ENCODE results near the gene GK2. TPM values are rescaled to one million over a fixed set of nuclear protein-coding genes. Genes with fewer than 3 reads are reported as not detected.

GK2 gene
- polyA plus RNA-seq, 1 donor from 2014 or later = not detected

DNA sequence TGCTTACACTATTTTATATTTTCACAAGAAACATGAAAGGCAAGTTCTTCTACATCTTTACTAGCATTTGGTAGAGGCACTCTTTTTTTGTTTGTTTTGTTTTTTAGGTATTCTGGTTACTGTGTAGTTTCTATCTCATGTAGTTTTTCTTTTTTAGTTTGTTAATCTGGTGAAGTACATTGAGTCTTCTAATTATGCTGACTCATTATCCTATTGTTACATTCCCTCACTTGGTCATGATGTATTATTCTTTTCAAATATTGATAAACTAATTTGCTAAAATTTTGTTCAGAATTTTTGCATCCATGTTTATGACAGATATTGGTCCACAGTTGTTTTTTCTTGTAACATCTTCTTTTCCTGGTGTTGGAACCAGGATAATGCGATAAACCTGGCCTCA, 4.7 kb downstream of the GK2 start:
- TF ChIP-seq MXI1 (conservative IDR thresholded peaks at IDR 0.05; ENCODE audit: poor library complexity, severe bottlenecking) (no peak), POLR2AphosphoS5 (IDR thresholded peaks at IDR 0.05) (no peak), EZH2 (IDR thresholded peaks at IDR 0.05; ENCODE audit: borderline replicate concordance, insufficient read depth, low read length, poor library complexity, severe bottlenecking) (no peak), RAD21 (conservative IDR thresholded peaks at IDR 0.05) (no peak), SMC3 (conservative IDR thresholded peaks at IDR 0.05; ENCODE audit: poor library complexity) (no peak), TAF1 (IDR thresholded peaks at IDR 0.05; ENCODE audit: low read depth) (no peak), EP300 (conservative IDR thresholded peaks at IDR 0.05; ENCODE audit: poor library complexity, severe bottlenecking) (no peak)
- TF ChIP-seq, protein P1, sequence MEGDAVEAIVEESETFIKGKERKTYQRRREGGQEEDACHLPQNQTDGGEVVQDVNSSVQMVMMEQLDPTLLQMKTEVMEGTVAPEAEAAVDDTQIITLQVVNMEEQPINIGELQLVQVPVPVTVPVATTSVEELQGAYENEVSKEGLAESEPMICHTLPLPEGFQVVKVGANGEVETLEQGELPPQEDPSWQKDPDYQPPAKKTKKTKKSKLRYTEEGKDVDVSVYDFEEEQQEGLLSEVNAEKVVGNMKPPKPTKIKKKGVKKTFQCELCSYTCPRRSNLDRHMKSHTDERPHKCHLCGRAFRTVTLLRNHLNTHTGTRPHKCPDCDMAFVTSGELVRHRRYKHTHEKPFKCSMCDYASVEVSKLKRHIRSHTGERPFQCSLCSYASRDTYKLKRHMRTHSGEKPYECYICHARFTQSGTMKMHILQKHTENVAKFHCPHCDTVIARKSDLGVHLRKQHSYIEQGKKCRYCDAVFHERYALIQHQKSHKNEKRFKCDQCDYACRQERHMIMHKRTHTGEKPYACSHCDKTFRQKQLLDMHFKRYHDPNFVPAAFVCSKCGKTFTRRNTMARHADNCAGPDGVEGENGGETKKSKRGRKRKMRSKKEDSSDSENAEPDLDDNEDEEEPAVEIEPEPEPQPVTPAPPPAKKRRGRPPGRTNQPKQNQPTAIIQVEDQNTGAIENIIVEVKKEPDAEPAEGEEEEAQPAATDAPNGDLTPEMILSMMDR (IDR thresholded peaks at IDR 0.05; ENCODE audit: poor library complexity, severe bottlenecking) = no peak
- TF ChIP-seq, protein P2, sequence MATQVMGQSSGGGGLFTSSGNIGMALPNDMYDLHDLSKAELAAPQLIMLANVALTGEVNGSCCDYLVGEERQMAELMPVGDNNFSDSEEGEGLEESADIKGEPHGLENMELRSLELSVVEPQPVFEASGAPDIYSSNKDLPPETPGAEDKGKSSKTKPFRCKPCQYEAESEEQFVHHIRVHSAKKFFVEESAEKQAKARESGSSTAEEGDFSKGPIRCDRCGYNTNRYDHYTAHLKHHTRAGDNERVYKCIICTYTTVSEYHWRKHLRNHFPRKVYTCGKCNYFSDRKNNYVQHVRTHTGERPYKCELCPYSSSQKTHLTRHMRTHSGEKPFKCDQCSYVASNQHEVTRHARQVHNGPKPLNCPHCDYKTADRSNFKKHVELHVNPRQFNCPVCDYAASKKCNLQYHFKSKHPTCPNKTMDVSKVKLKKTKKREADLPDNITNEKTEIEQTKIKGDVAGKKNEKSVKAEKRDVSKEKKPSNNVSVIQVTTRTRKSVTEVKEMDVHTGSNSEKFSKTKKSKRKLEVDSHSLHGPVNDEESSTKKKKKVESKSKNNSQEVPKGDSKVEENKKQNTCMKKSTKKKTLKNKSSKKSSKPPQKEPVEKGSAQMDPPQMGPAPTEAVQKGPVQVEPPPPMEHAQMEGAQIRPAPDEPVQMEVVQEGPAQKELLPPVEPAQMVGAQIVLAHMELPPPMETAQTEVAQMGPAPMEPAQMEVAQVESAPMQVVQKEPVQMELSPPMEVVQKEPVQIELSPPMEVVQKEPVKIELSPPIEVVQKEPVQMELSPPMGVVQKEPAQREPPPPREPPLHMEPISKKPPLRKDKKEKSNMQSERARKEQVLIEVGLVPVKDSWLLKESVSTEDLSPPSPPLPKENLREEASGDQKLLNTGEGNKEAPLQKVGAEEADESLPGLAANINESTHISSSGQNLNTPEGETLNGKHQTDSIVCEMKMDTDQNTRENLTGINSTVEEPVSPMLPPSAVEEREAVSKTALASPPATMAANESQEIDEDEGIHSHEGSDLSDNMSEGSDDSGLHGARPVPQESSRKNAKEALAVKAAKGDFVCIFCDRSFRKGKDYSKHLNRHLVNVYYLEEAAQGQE (IDR thresholded peaks at IDR 0.05; ENCODE audit: borderline replicate concordance) = no peak
- no peak overlapping the region for H3K9ac ChIP-seq (ENCODE audit: low read length)
- H3K79me2 ChIP-seq (replicated peaks; ENCODE audit: insufficient read depth, low read length) = no peaks in the 10 kb centered on the region
- no peaks in the 10 kb centered on the region for H3K27me3 ChIP-seq (ENCODE audit: insufficient read depth, low read depth, low read length)
- no peaks in the 10 kb centered on the region for H3K9me2 ChIP-seq (ENCODE audit: insufficient read depth, low read length)
- H3K4me2 ChIP-seq (ENCODE audit: low read length) = no peak overlapping the region
- no peaks in the 10 kb centered on the region for H3K9me3 ChIP-seq (ENCODE audit: low read length)
- H2AFZ ChIP-seq (ENCODE audit: low read depth, low read length) = no peak overlapping the region
- H4K20me1 ChIP-seq (ENCODE audit: insufficient read depth) = no peaks in the 10 kb centered on the region
- peaks cover 2% of the 10 kb centered on the region for H3F3A ChIP-seq (ENCODE audit: insufficient read depth, low read length, poor library complexity, severe bottlenecking)
- no peak overlapping the region for H3K4me3 ChIP-seq (ENCODE audit: low read length)
- no peak overlapping the region for H3K27ac ChIP-seq (ENCODE audit: low read length)
- H3K36me3 ChIP-seq (ENCODE audit: insufficient read depth, low read length) = no peaks in the 10 kb centered on the region

DNA sequence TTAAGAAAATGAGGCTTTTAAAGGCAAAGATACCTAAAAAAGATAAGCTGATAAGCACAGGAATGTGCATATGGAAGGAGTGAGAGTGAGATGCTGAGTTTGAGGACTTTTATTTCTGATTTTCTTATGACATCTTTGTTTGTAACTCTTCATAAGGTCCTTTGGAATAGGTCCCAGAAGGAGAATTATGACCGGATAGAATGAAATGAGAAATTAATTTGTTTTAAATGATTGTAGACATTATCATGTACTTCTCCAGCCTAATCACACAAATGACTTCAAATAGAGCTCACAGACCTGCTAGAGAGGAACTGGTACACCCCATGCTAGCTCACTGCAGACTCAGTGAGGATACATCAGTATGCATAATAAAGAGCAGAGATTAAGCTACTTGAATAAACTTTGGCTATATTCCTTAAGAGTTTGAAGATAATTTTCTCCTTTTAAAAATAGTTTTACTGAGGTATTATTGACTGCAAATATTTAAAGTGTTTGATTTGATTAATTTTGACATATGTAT, 5.6 kb downstream of the GK2 start:
- Histone ChIP-seq H3K4me3 (ENCODE audit: low read length) (no peak overlapping the region), H3K9ac (ENCODE audit: low read length) (no peak overlapping the region), H4K20me1 (ENCODE audit: insufficient read depth) (no peaks in the 10 kb centered on the region), H3K9me2 (ENCODE audit: insufficient read depth, low read length) (no peaks in the 10 kb centered on the region), H3K4me2 (ENCODE audit: low read length) (no peak overlapping the region), H3K79me2 (replicated peaks; ENCODE audit: insufficient read depth, low read length) (no peaks in the 10 kb centered on the region), H3F3A (ENCODE audit: insufficient read depth, low read length, poor library complexity, severe bottlenecking) (peaks cover 2% of the 10 kb centered on the region), H3K27me3 (ENCODE audit: insufficient read depth, low read depth, low read length) (no peaks in the 10 kb centered on the region), H3K9me3 (ENCODE audit: low read length) (no peaks in the 10 kb centered on the region), H3K36me3 (ENCODE audit: insufficient read depth, low read length) (no peaks in the 10 kb centered on the region), H3K27ac (ENCODE audit: low read length) (no peak overlapping the region), H2AFZ (ENCODE audit: low read depth, low read length) (no peak overlapping the region)
- TF ChIP-seq, protein P2 (IDR thresholded peaks at IDR 0.05; ENCODE audit: borderline replicate concordance) = no peak
- TF ChIP-seq TAF1 (IDR thresholded peaks at IDR 0.05; ENCODE audit: low read depth) = no peak
- no peak for TF ChIP-seq EZH2 (IDR thresholded peaks at IDR 0.05; ENCODE audit: borderline replicate concordance, insufficient read depth, low read length, poor library complexity, severe bottlenecking)
- no peak for TF ChIP-seq MXI1 (conservative IDR thresholded peaks at IDR 0.05; ENCODE audit: poor library complexity, severe bottlenecking)

Measured in neural cell (in vitro differentiated cells).